Activated T-helper 2 cell treated with anti-CD3 and anti-CD28 coated beads, Interferon-gamma antibody, Interleukin-2, Interleukin-4, amounts not matched to agents 10 μg/mL and 5 μg/mL and 100 μg/mL, durations not matched to agents 14 hours and 24 hours and 36 hours (primary cell): Measurements from ENCODE around the gene ESYT1. TPM values are rescaled to one million over a fixed set of nuclear protein-coding genes. Genes with fewer than 3 reads are reported as not detected.
A peak's percentile ranks its signal among the peaks of the same experiment; 100 is the strongest.

Experiments
- DNase-seq: peaks from one replicate; pipeline ENCODE4 v3.0.0; 2021; ENCODE audit warnings: low spot score
- H3K27ac Mint-ChIP-seq: one replicate; pipeline ENCODE4 v1.8.0; 2021; ENCODE audit warnings: mixed read lengths
- H3K27me3 Mint-ChIP-seq: one replicate; pipeline ENCODE4 v1.8.0; 2021; ENCODE audit warnings: low read depth, mixed read lengths
- H3K36me3 Mint-ChIP-seq: one replicate; pipeline ENCODE4 v1.8.0; 2021; ENCODE audit warnings: low read depth, mixed read lengths
- H3K4me1 Mint-ChIP-seq: one replicate; pipeline ENCODE4 v1.8.0; 2021; ENCODE audit warnings: low read depth, mixed read lengths
- H3K4me3 Mint-ChIP-seq: one replicate; pipeline ENCODE4 v1.8.0; 2021; ENCODE audit warnings: low read depth, mild to moderate bottlenecking, moderate library complexity, mixed read lengths
- H3K9me3 Mint-ChIP-seq: one replicate; pipeline ENCODE4 v1.8.0; 2021; ENCODE audit warnings: mixed read lengths
- intact Hi-C: fragments of 100-400 bp; cut with micrococcal nuclease; formaldehyde crosslinking; loops from one replicate; pipeline ENCODE4 v1.15.1; 2023
- total RNA-seq: library from RNA; stranded (reverse); gene quantifications from 2 replicates; pipeline ENCODE4 v1.2.3, GENCODE V29; 2022

Gene ESYT1
- total RNA-seq, 1 donor from 2014 or later, result 154 TPM

- DNase-seq, result no peak
- Mint-ChIP-seq H3K27ac (no peak overlapping the region), H3K36me3 (peaks cover 49% of the 10 kb centered on the region), H3K9me3 (no peaks in the 10 kb centered on the region), H3K27me3 (no peaks in the 10 kb centered on the region), H3K4me1 (peaks cover 33% of the 10 kb centered on the region), H3K4me3 (no peak overlapping the region)
- intact Hi-C loops, result no loop called here
Measured at GRCh38 chr12:56121204-56121870, 6.7 kb upstream of the ESYT1 start.

DNA sequence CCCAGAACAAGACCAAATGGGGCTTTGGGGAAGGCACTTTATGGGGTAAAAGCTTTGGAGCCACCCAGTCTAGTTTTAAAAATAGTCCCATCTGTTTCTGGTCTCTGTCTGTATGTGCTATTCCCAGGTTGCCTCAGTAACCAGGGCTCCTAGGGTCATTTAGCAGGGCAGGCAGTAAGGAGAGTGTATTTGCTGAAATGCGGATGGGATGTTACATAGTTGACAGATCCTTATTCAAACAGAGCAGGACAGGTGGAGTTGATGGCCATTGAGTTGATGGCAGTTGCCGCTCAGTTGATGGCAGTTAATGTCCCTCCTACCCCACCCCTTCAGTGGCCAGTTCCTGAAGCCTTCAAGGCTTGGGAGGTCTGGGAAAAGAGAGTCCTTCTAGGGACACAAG lies 5.4 kb upstream of the ESYT1 start:
- Mint-ChIP-seq H3K27ac (no peak overlapping the region), H3K27me3 (no peaks in the 10 kb centered on the region), H3K4me3 (no peak overlapping the region), H3K9me3 (no peaks in the 10 kb centered on the region), H3K36me3 (peaks cover 36% of the 10 kb centered on the region), H3K4me1 (peaks cover 46% of the 10 kb centered on the region)
- no peak for DNase-seq
- intact Hi-C loops, result no loop called here

DNA sequence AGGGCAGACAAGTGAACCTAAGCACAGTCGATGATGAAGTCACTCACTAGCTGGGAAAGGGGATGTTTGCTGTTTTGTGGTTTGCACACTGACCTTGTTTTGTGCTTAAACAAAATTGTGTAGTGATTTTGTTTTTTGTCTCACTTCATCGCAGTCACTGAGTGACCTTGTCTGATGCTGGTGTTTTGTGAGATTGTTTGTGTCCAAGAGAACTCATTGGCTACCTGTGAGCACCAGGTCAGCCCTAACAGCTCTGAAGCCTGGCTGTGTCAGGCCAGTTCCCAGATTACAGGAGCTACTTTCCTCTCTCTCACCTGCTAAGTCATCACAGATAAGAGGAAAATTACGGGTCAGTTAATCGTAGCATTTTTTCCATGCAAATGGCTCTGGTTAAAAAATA lies 3.9 kb upstream of the ESYT1 start:
- peak overlapping the region; percentile 54 for H3K27ac Mint-ChIP-seq
- H3K36me3 Mint-ChIP-seq, result peaks cover 33% of the 10 kb centered on the region
- no peak overlapping the region for H3K4me3 Mint-ChIP-seq
- no peaks in the 10 kb centered on the region for H3K9me3 Mint-ChIP-seq
- intact Hi-C loops, result no loop called here
- H3K4me1 Mint-ChIP-seq, result peaks cover 40% of the 10 kb centered on the region
- DNase-seq, result no peak
- H3K27me3 Mint-ChIP-seq, result no peaks in the 10 kb centered on the region

DNA sequence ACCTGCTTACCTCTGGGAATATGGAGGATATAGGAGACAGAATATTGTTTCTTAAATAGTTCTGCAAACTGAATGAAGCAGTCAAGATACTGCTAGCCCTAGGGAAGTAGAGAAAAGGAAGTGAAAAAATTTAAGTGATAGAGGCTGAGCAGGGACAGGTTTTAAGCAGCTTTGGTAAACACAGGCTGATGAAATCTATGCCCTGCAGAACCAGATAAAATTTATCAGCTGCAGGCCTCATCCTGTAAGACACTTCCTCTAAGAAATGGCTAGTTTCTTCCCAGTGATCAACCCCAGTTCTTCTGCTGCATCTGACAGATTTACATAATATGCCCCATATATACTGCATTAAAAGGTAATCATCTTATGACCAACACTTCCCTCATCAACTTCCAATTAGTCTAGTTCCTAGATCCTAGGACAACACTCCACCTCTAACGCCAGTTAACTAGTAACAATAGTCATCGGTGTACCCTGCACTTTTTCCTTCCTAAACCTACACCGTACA lies 1.3 kb upstream of the ESYT1 start:
- Mint-ChIP-seq H3K36me3 (peaks cover 41% of the 10 kb centered on the region), H3K4me3 (peak overlapping the region; percentile 98), H3K4me1 (peaks cover 46% of the 10 kb centered on the region), H3K27me3 (no peaks in the 10 kb centered on the region), H3K27ac (peak overlapping the region; percentile 91), H3K9me3 (no peaks in the 10 kb centered on the region)
- DNase-seq, result no peak
- intact Hi-C loops, result loop anchor here (1.0 to 5.0 kb wide), 6 partner anchors 8 to 511 kb away; partner anchors contain the start of genes MYL6, MYL6B, PA2G4 and SMARCC2

GRCh38 chr12:56127485-56127887 lies 581 bp upstream of the ESYT1 start:
- Mint-ChIP-seq H3K4me3 (peak overlapping the region; percentile 98), H3K36me3 (peaks cover 41% of the 10 kb centered on the region), H3K27me3 (no peaks in the 10 kb centered on the region), H3K27ac (peak overlapping the region; percentile 91), H3K9me3 (no peaks in the 10 kb centered on the region), H3K4me1 (peaks cover 51% of the 10 kb centered on the region)
- DNase-seq, result no peak
- intact Hi-C loops, result loop anchor here (1.0 to 5.0 kb wide), 3 partner anchors 23 to 510 kb away; partner anchors contain the start of genes PA2G4 and SMARCC2

- peak overlapping the region; percentile 98 for H3K4me3 Mint-ChIP-seq
- DNase-seq, result no peak
- peaks cover 47% of the 10 kb centered on the region for H3K36me3 Mint-ChIP-seq
- H3K9me3 Mint-ChIP-seq, result no peaks in the 10 kb centered on the region
- H3K27ac Mint-ChIP-seq, result peak overlapping the region; percentile 91
- intact Hi-C loops, result loop anchor here (5.0 kb wide), 1 partner anchor 509 kb away; no protein-coding TSS in a partner anchor
- H3K27me3 Mint-ChIP-seq, result no peaks in the 10 kb centered on the region
- H3K4me1 Mint-ChIP-seq, result peaks cover 54% of the 10 kb centered on the region
Measured at GRCh38 chr12:56128670-56129205, 671 bp downstream of the ESYT1 start.

DNA sequence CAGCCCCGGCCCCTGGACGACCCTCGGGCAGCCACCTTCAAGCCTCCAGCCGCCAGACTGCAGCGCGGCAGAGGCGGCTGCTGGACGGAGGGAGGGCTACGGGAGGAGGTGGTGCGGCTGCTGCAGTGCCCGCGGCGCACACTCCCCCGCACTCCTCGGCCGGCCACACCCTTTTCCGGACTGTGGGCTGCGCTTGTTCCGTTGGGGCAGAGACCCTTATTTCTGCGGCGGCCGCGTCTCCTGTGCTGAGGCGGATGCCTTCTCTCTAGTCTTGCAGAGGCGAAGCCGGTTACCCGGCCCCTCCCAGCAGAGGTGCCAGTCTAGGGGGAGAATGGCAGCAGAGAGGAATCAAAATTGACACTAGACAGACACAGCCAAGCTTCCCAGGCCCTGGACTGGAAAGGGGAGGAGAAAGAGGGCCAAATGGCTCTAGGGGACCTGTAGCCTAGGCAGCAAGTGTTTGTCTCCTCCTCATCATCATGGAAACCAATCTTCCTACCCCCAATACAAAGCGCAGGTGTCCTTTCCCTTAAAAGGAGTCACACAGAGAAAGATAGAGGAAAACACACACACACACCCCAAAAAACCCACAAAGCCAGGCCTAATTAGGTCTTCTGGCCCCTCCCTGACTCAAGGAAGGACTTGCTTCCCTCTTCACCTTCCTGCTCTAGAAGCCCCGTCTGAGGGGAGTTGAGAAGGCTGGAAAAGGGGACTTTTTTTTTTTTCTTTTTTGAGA lies 1.3 kb downstream of the ESYT1 start:
- no peaks in the 10 kb centered on the region for H3K9me3 Mint-ChIP-seq
- no peaks in the 10 kb centered on the region for H3K27me3 Mint-ChIP-seq
- intact Hi-C loops, result loop anchor here (5.0 kb wide), 1 partner anchor 508 kb away; no protein-coding TSS in a partner anchor
- peak; percentile 78 for DNase-seq
- H3K27ac Mint-ChIP-seq, result peak overlapping the region; percentile 91
- peaks cover 47% of the 10 kb centered on the region for H3K36me3 Mint-ChIP-seq
- peak overlapping the region; percentile 98 for H3K4me3 Mint-ChIP-seq
- peaks cover 50% of the 10 kb centered on the region for H3K4me1 Mint-ChIP-seq

- intact Hi-C loops, result loop anchor here (5.0 kb wide), 1 partner anchor 507 kb away; no protein-coding TSS in a partner anchor
- H3K9me3 Mint-ChIP-seq, result no peaks in the 10 kb centered on the region
- H3K4me3 Mint-ChIP-seq, result peak overlapping the region; percentile 98
- peaks cover 50% of the 10 kb centered on the region for H3K36me3 Mint-ChIP-seq
- no peaks in the 10 kb centered on the region for H3K27me3 Mint-ChIP-seq
- H3K4me1 Mint-ChIP-seq, result peaks cover 48% of the 10 kb centered on the region
- H3K27ac Mint-ChIP-seq, result peak overlapping the region; percentile 91
- no peak for DNase-seq
Measured at GRCh38 chr12:56129942-56130495, 2.0 kb downstream of the ESYT1 start.

GRCh38 chr12:56130876-56131275 lies 2.8 kb downstream of the ESYT1 start:
- intact Hi-C loops, result no loop called here
- Mint-ChIP-seq H3K36me3 (peaks cover 55% of the 10 kb centered on the region), H3K9me3 (no peaks in the 10 kb centered on the region), H3K27me3 (no peaks in the 10 kb centered on the region), H3K27ac (peak overlapping the region; percentile 1), H3K4me1 (peaks cover 49% of the 10 kb centered on the region), H3K4me3 (peak overlapping the region; percentile 98)
- DNase-seq, result no peak

GRCh38 chr12:56134897-56135296 lies 6.8 kb downstream of the ESYT1 start:
- Mint-ChIP-seq H3K36me3 (peaks cover 88% of the 10 kb centered on the region), H3K4me3 (no peak overlapping the region), H3K27me3 (no peaks in the 10 kb centered on the region), H3K27ac (no peak overlapping the region), H3K4me1 (peaks cover 48% of the 10 kb centered on the region), H3K9me3 (no peaks in the 10 kb centered on the region)
- DNase-seq, result no peak
- intact Hi-C loops, result no loop called here

GRCh38 chr12:56137853-56138571 lies 9.9 kb downstream of the ESYT1 start:
- Mint-ChIP-seq H3K4me3 (no peak overlapping the region), H3K4me1 (peaks cover 41% of the 10 kb centered on the region)

More at GRCh38 chr12:56137853-56138571, 9.9 kb downstream of the ESYT1 start:
- no peak for DNase-seq
- Mint-ChIP-seq H3K27ac (peak overlapping the region; percentile 67), H3K27me3 (no peaks in the 10 kb centered on the region), H3K9me3 (no peaks in the 10 kb centered on the region), H3K36me3 (peaks cover 85% of the 10 kb centered on the region)
- intact Hi-C loops, result no loop called here
